ENCODE measurements around the gene CUL7.

The CUL7 gene

GRCh38 chr6:43040542-43041257 is 13.0 kb downstream of the CUL7 start:
- no peaks in the 10 kb centered on the region for H3K9me3 Mint-ChIP-seq
- H3K27ac Mint-ChIP-seq: no peak overlapping the region
- H3K27me3 Mint-ChIP-seq: no peaks in the 10 kb centered on the region
- no peak for ATAC-seq
- no peak overlapping the region for H3K4me3 Mint-ChIP-seq
- peaks cover 74% of the 10 kb centered on the region for H3K36me3 Mint-ChIP-seq
- H3K4me1 Mint-ChIP-seq: peaks cover 5% of the 10 kb centered on the region

- Mint-ChIP-seq H3K27ac (no peak overlapping the region), H3K4me1 (peaks cover 5% of the 10 kb centered on the region), H3K9me3 (no peaks in the 10 kb centered on the region), H3K36me3 (peaks cover 67% of the 10 kb centered on the region), H3K27me3 (no peaks in the 10 kb centered on the region), H3K4me3 (no peak overlapping the region)
- no peak for ATAC-seq
These were observed 14.9 kb downstream of the CUL7 start for GRCh38 chr6:43038727-43039126.

DNA sequence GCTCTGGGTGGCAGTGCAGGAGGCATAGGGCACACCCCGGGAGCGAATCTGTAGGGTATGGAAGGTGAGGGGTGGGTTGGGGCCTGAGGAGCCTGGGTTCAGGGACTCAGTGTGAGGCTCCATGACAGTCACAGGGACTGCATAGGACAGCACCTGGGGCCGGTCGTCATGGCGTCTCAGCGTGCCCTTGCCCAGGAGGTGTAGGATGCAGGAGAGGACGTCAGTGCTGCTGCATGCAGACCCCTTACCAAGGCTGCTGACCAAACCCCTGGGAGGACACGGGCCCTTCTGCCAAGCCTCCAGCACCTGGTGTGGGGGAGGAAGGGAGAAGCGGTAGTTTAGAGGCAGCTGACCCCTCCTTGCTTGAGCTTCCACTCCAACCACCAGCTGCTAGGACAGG is 15.9 kb downstream of the CUL7 start:
- no peak for ATAC-seq
- no peak overlapping the region for H3K4me3 Mint-ChIP-seq
- H3K9me3 Mint-ChIP-seq: no peaks in the 10 kb centered on the region
- peaks cover 64% of the 10 kb centered on the region for H3K36me3 Mint-ChIP-seq
- H3K4me1 Mint-ChIP-seq: peaks cover 5% of the 10 kb centered on the region
- H3K27ac Mint-ChIP-seq: no peak overlapping the region
- no peaks in the 10 kb centered on the region for H3K27me3 Mint-ChIP-seq

GRCh38 chr6:43037197-43037596 is 16.5 kb downstream of the CUL7 start:
- H3K27me3 Mint-ChIP-seq: no peaks in the 10 kb centered on the region
- no peak overlapping the region for H3K4me3 Mint-ChIP-seq
- peaks cover 5% of the 10 kb centered on the region for H3K4me1 Mint-ChIP-seq
- no peak overlapping the region for H3K27ac Mint-ChIP-seq
- no peak for ATAC-seq
- H3K36me3 Mint-ChIP-seq: peaks cover 59% of the 10 kb centered on the region
- no peaks in the 10 kb centered on the region for H3K9me3 Mint-ChIP-seq

DNA sequence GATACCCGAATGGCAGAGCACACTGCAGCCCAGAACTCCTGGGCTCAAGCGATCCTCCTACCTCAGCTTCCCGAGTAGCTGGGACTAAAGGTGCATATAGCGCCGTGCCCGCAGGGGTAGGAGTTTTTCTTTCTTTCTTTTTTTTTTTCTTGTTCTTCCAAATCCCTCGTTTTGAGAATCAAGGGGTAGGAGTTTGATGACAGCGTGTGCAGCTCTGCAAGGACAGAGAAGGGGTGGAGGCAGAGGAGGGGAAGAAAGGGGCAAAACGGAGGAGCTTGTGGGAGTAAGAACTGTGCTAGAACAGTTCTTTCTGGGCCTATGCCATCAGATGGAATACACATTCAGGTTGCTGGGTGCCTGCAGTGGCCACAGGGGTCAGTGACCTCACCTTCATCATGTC is 16.9 kb downstream of the CUL7 start:
- Mint-ChIP-seq H3K9me3 (no peaks in the 10 kb centered on the region), H3K27me3 (no peaks in the 10 kb centered on the region), H3K4me1 (peaks cover 5% of the 10 kb centered on the region), H3K27ac (no peak overlapping the region), H3K4me3 (no peak overlapping the region), H3K36me3 (peaks cover 62% of the 10 kb centered on the region)
- no peak for ATAC-seq

DNA sequence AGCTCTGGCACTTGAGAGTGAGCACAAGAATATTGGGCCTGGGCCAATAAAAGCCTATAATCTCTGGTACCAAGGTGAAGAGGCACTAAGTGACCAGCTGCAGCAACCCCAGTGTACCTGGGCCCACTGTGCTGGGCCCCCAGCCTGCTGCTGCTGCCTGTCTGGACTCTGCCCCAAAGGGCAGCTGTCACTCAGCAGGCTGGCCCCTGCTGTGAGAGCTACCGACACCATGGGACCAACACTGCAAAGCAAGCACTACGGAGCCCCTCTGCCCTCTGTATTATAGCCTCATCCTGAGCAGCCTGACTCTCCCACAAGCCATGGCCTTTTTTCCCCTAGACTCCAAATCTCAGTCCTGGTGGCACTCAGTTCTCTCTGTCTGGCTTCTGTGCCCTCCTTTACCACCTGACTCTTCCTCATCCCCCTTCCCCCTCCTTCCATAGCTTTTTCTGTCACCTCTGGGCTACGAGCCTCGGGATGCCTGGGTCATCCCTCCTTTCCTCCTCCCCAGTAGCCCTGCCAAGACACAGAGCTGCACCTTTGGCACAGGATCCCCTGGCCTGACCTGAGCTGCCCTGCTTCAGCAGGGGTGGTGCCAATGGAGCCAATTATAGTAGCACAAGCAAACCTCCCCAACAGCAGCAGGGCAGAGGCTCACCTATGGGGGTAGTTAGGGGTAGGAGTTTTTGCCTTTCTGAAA is 18.0 kb downstream of the CUL7 start:
- ATAC-seq: no peak
- no peak overlapping the region for H3K4me3 Mint-ChIP-seq
- peaks cover 56% of the 10 kb centered on the region for H3K36me3 Mint-ChIP-seq
- no peaks in the 10 kb centered on the region for H3K27me3 Mint-ChIP-seq
- H3K4me1 Mint-ChIP-seq: no peaks in the 10 kb centered on the region
- H3K9me3 Mint-ChIP-seq: no peaks in the 10 kb centered on the region
- H3K27ac Mint-ChIP-seq: no peak overlapping the region

DNA sequence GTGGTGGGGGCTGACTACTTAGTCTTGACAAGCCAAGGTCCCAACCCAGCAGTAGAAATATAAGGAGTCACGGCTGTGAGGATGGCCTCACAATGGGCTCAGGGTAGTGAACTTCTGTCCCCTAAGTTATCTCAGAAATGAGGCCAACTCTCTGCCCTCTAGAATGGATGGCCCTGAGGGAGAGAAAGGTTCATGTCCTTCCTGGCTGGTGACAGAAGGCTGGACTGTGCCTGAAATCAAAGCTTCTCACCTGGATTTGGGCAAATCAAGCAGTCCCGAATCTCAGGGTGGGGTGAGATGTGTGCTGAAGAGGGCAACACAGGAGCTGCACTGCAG is 19.5 kb downstream of the CUL7 start:
- no peaks in the 10 kb centered on the region for H3K9me3 Mint-ChIP-seq
- H3K4me3 Mint-ChIP-seq: no peak overlapping the region
- no peak overlapping the region for H3K27ac Mint-ChIP-seq
- ATAC-seq: no peak
- no peaks in the 10 kb centered on the region for H3K4me1 Mint-ChIP-seq
- H3K27me3 Mint-ChIP-seq: no peaks in the 10 kb centered on the region
- H3K36me3 Mint-ChIP-seq: peaks cover 56% of the 10 kb centered on the region

GRCh38 chr6:43033496-43034189 is 20.0 kb downstream of the CUL7 start:
- no peak for ATAC-seq
- Mint-ChIP-seq H3K4me3 (no peak overlapping the region), H3K27me3 (no peaks in the 10 kb centered on the region), H3K4me1 (no peaks in the 10 kb centered on the region), H3K9me3 (no peaks in the 10 kb centered on the region), H3K36me3 (peaks cover 56% of the 10 kb centered on the region), H3K27ac (no peak overlapping the region)

DNA sequence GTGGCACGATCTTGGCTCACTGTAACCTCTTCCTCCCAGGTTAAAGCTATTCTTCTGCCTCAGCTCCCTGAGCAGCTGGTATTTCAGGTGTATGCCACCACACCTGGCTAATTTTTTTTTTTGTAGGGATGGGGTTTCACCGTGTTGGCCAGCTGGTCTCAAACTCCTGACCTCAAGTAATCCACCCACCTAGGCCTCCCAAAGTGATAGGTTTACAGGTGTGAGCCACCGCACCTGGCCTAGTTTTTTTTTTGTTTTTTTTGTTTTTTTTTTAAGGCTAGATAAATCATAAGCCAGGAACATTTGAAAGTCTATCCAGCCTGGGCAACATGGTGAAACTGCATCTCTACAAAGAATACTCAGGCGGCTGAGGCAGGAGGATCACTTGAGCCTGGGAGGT is 21.3 kb downstream of the CUL7 start:
- H3K4me3 Mint-ChIP-seq: no peak overlapping the region
- H3K4me1 Mint-ChIP-seq: no peaks in the 10 kb centered on the region
- no peak for ATAC-seq
- H3K9me3 Mint-ChIP-seq: no peaks in the 10 kb centered on the region
- H3K27me3 Mint-ChIP-seq: no peaks in the 10 kb centered on the region
- H3K36me3 Mint-ChIP-seq: peaks cover 55% of the 10 kb centered on the region
- H3K27ac Mint-ChIP-seq: no peak overlapping the region

- H3K36me3 Mint-ChIP-seq: peaks cover 63% of the 10 kb centered on the region
These were observed 24.5 kb downstream of the CUL7 start for GRCh38 chr6:43029120-43029519.

DNA sequence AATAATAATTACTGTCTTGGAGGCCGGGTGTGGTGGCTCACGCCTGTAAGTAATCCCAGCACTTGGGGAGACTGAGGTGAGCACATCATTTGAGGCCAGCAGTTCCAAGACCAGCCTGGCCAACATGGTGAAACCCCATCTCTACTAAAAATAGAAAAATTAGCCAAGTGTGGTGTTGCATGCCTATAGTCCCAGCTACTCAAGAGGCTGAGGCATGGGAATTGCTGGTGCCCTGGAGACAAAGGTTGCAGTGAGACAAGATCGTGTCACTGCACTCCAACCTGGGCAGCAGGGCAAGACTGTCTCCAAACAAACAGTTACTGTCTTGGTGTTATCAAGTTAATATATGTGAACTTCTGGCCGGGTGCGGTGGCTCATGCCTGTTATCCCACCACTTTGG is 27.3 kb downstream of the CUL7 start:
- H3K27me3 Mint-ChIP-seq: no peaks in the 10 kb centered on the region
- no peak for ATAC-seq
- peaks cover 16% of the 10 kb centered on the region for H3K4me1 Mint-ChIP-seq
- peaks cover 53% of the 10 kb centered on the region for H3K36me3 Mint-ChIP-seq
- H3K4me3 Mint-ChIP-seq: no peak overlapping the region
- no peaks in the 10 kb centered on the region for H3K9me3 Mint-ChIP-seq
- no peak overlapping the region for H3K27ac Mint-ChIP-seq

More at GRCh38 chr6:43029120-43029519, 24.5 kb downstream of the CUL7 start:
- H3K4me3 Mint-ChIP-seq: no peak overlapping the region
- peaks cover 7% of the 10 kb centered on the region for H3K4me1 Mint-ChIP-seq
- H3K9me3 Mint-ChIP-seq: no peaks in the 10 kb centered on the region
- no peak overlapping the region for H3K27ac Mint-ChIP-seq
- ATAC-seq: no peak
- no peaks in the 10 kb centered on the region for H3K27me3 Mint-ChIP-seq

DNA sequence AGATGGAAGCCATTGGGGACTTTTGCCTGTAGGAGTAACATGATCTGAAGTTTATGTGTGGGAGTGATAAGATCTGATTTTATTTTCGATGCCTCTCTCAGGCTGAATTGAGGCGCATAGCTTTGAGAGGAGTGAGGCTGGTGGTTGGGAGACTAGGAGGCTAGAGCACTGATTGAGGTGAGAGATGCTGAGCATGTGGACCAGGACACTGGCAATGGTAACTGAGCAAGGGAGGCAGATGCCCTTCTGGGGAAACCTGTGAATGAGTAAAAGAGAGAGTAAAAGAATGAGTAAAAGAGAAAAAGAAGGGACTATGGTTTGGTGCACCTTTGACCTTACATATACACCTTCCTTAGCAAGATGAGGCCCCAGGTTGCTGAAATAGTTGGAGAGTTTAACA is 29.2 kb downstream of the CUL7 start:
- no peaks in the 10 kb centered on the region for H3K27me3 Mint-ChIP-seq
- H3K27ac Mint-ChIP-seq: no peak overlapping the region
- peaks cover 54% of the 10 kb centered on the region for H3K36me3 Mint-ChIP-seq
- H3K4me3 Mint-ChIP-seq: no peak overlapping the region
- no peaks in the 10 kb centered on the region for H3K9me3 Mint-ChIP-seq
- no peak for ATAC-seq
- peaks cover 23% of the 10 kb centered on the region for H3K4me1 Mint-ChIP-seq

GRCh38 chr6:43021270-43022047 is 32.2 kb downstream of the CUL7 start, which contains the start of gene RRP36:
Gene RRP36 (plus strand): TSS chr6:43021623. CDS start chr6:43021655, 32 bp downstream.
- H3K4me3 Mint-ChIP-seq: peak within 1 kb of the TSS; percentile 99
- no peaks in the 10 kb centered on the region for H3K9me3 Mint-ChIP-seq
- peak within 1 kb of the TSS; percentile 96 for H3K27ac Mint-ChIP-seq
- H3K27me3 Mint-ChIP-seq: no peaks in the 10 kb centered on the region
- H3K4me1 Mint-ChIP-seq: peaks cover 43% of the 10 kb centered on the region
- ATAC-seq: peak; percentile 92
- peaks cover 53% of the 10 kb centered on the region for H3K36me3 Mint-ChIP-seq

DNA sequence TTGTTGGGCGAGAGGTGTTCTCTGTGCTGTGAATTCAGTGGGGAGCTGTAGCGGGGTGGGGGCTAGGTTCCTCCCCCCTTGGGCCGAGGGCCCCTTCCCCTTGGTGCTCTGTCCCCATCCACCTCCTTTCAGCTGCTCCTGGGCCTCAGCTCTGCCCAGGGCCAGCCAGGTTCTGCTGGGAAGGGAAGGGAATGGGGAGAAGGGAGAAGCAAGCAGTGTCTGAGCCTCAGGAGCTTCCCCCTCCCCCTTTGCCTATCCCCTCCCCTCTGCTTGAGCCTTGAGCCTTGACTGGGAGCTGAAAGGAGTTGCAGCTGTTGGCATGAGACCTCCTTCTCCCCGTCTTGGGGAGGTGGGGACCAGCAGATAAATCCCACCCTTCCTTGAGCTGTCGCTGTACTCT is 32.8 kb downstream of the CUL7 start:
- Mint-ChIP-seq H3K27me3 (no peaks in the 10 kb centered on the region), H3K4me3 (peak overlapping the region; percentile 99), H3K9me3 (no peaks in the 10 kb centered on the region), H3K27ac (peak overlapping the region; percentile 96), H3K4me1 (peaks cover 49% of the 10 kb centered on the region), H3K36me3 (peaks cover 47% of the 10 kb centered on the region)
- ATAC-seq: no peak

DNA sequence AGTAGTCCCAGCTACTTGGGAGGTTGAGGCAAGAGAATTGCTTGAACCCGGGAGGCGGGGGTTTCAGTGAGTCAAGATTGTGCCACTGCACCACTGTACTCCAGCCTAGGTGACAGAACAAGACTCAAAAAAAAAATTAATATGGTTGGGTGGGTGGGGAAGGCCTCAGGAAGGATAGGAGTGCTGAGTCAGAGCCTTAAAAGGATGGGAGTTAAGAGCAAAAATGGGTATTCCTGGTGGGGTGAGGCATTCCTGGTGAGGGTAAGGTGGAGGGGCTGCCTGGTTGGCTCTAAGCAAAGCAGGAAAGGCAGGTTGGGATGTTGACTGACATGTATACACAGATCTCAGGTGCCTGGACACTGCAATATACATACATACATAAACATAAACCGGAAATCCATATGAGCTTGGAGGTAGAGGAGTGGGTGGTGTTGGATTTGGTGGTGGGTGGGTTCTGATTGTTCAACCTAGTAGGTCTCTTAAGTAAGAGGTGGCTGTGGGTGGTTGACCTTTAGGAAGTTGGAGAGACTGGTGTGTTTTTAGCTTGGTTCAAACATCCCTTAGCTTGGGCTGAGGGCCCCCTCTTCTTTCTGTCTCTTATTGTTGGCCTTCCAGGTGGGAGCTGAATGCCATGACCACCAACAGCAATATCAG is 33.5 kb downstream of the CUL7 start:
- Mint-ChIP-seq H3K9me3 (no peaks in the 10 kb centered on the region), H3K36me3 (peaks cover 44% of the 10 kb centered on the region), H3K4me1 (peaks cover 50% of the 10 kb centered on the region)

More for the DNA sequence above, 33.5 kb downstream of the CUL7 start:
- Mint-ChIP-seq H3K27me3 (no peaks in the 10 kb centered on the region), H3K4me3 (peak overlapping the region; percentile 12), H3K27ac (peak overlapping the region; percentile 5)
- ATAC-seq: no peak
